HepG2 (cell line): ENCODE measurements around the gene ILRUN. TPM values are rescaled to one million over a fixed set of nuclear protein-coding genes. Genes with fewer than 3 reads are reported as not detected.

Source experiments
- ADNP ChIP-seq: sonication (generic); formaldehyde crosslinking; IDR thresholded peaks from 2 replicates; pipeline ENCODE4 v1.4.0; 2020; ENCODE audit warnings: missing genetic modification reagents
- BCL6 ChIP-seq: IDR thresholded peaks from 2 replicates; pipeline ENCODE4 v1.6.1; 2016; ENCODE audit warnings: missing genetic modification reagents, missing compliant biosample characterization
- FOSL2 ChIP-seq: sonication (generic); formaldehyde crosslinking; IDR thresholded peaks from 2 replicates; pipeline ENCODE4 v1.4.0; 2020; ENCODE audit warnings: missing genetic modification reagents
- HMG20A ChIP-seq: IDR thresholded peaks from 2 replicates; pipeline ENCODE4 v1.6.1; 2016; ENCODE audit warnings: borderline replicate concordance
- HOXA3 ChIP-seq: sonication (generic); formaldehyde crosslinking; IDR thresholded peaks from 2 replicates; pipeline ENCODE4 v1.5.0; 2020; ENCODE audit warnings: missing genetic modification reagents
- IRF2 ChIP-seq: IDR thresholded peaks from 2 replicates; pipeline ENCODE4 v1.6.1; 2018; ENCODE audit warnings: missing genetic modification reagents, missing compliant biosample characterization
- KDM6A ChIP-seq: IDR thresholded peaks from 2 replicates; pipeline ENCODE4 v1.6.1; 2016; ENCODE audit warnings: low read depth
- NFIB ChIP-seq: sonication (generic); formaldehyde crosslinking; IDR thresholded peaks from 2 replicates; pipeline ENCODE4 v1.9.0; 2021; ENCODE audit warnings: missing genetic modification reagents, mild to moderate bottlenecking, borderline replicate concordance
- POGZ ChIP-seq: sonication (generic); formaldehyde crosslinking; IDR thresholded peaks from 2 replicates; pipeline ENCODE4 v1.4.0; 2020; ENCODE audit warnings: mild to moderate bottlenecking, missing genetic modification reagents
- POLR2AphosphoS5 ChIP-seq: IDR thresholded peaks from 2 replicates; pipeline ENCODE4 v1.6.1; 2012; ENCODE audit warnings: low read depth, low read length
- SALL1 ChIP-seq: sonication (generic); formaldehyde crosslinking; IDR thresholded peaks from 2 replicates; pipeline ENCODE4 v1.8.0; 2022; ENCODE audit warnings: mild to moderate bottlenecking, missing genetic modification reagents
- SAP130 ChIP-seq: IDR thresholded peaks from 2 replicates; pipeline ENCODE4 v1.6.1; 2016; ENCODE audit warnings: low read depth
- SNRNP70 ChIP-seq: fragments of 200-400 bp; formaldehyde crosslinking; IDR thresholded peaks from 2 replicates; pipeline ENCODE4 v1.6.1; 2017; ENCODE audit warnings: mild to moderate bottlenecking, low read depth, low read length, moderate library complexity
- SRSF9 ChIP-seq: fragments of 200-400 bp; formaldehyde crosslinking; IDR thresholded peaks from 2 replicates; pipeline ENCODE4 v1.6.1; 2018; ENCODE audit warnings: borderline replicate concordance, mild to moderate bottlenecking, low read depth, low read length; ENCODE audit not compliant: insufficient read depth, poor library complexity, severe bottlenecking
- SYNCRIP ChIP-seq: fragments of 200-400 bp; formaldehyde crosslinking; IDR thresholded peaks from 2 replicates; pipeline ENCODE4 v1.6.1; 2018; ENCODE audit warnings: mild to moderate bottlenecking, low read depth, low read length; ENCODE audit not compliant: insufficient read depth
- TCF7 ChIP-seq: sonication (generic); IDR thresholded peaks from 2 replicates; pipeline ENCODE4 v1.6.1; 2016; ENCODE audit warnings: antibody characterized with exemption, low read depth
- ZFX ChIP-seq: sonication (generic); formaldehyde crosslinking; IDR thresholded peaks from 2 replicates; pipeline ENCODE4 v1.4.0; 2020; ENCODE audit warnings: mild to moderate bottlenecking, low read depth, missing genetic modification reagents, moderate library complexity
- ZMYM3 ChIP-seq: sonication (generic); formaldehyde crosslinking; IDR thresholded peaks from 2 replicates; pipeline ENCODE4 v1.5.1; 2020; ENCODE audit warnings: mild to moderate bottlenecking, missing genetic modification reagents
- ZNF331 ChIP-seq: sonication (generic); formaldehyde crosslinking; IDR thresholded peaks from 2 replicates; pipeline ENCODE4 v1.4.0; 2020; ENCODE audit warnings: missing genetic modification reagents
- ZNF570 ChIP-seq: sonication (generic); formaldehyde crosslinking; IDR thresholded peaks from 2 replicates; pipeline ENCODE4 v1.4.0; 2020; ENCODE audit warnings: mild to moderate bottlenecking, missing genetic modification reagents, borderline replicate concordance
- ZNF644 ChIP-seq: IDR thresholded peaks from 2 replicates; pipeline ENCODE4 v1.6.1; 2016; ENCODE audit warnings: low read depth
- polyA plus RNA-seq, 8 experiments: library from polyadenylated mRNA; depleted of rRNA in 3 of 8; stranded (reverse) in 7 of 8; unstranded in 1 of 8; fragments of >200 nt; fragmentation: Illumina TruSeq in 4 of 8; extraction: Trizol in 4 of 8; gene quantifications; 2 replicates each; pipeline versions ENCODE4 v1.2.1 to v1.2.3, GENCODE V29; 2011 to 2016; ENCODE audit warnings: low read depth in 4 of 8, missing spikeins in 1 of 8, mixed read lengths in 1 of 8; ENCODE audit not compliant: insufficient read depth in 1 of 8
- total RNA-seq, 5 experiments: library from RNA; depleted of rRNA; stranded (reverse); fragments of >200 nt; fragmentation: Illumina TruSeq; extraction: Trizol; gene quantifications; 2 replicates each; pipeline ENCODE4 v1.2.3, GENCODE V29; 2016; ENCODE audit warnings: low read depth in 1 of 5
- TF ChIP-seq, protein P1 (sequence below): sonication (generic); formaldehyde crosslinking; IDR thresholded peaks from 2 replicates; pipeline ENCODE4 v1.8.0; 2022; ENCODE audit warnings: mild to moderate bottlenecking, missing genetic modification reagents; ENCODE audit not compliant: insufficient replicate concordance
- TF ChIP-seq, protein P2 (sequence below): sonication (generic); formaldehyde crosslinking; IDR thresholded peaks from 2 replicates; pipeline ENCODE4 v1.4.0; 2020; ENCODE audit warnings: missing genetic modification reagents, borderline replicate concordance
- TF ChIP-seq, protein P3 (sequence below): sonication (generic); formaldehyde crosslinking; IDR thresholded peaks from 2 replicates; pipeline ENCODE4 v1.5.0; 2020; ENCODE audit warnings: mild to moderate bottlenecking, missing genetic modification reagents
- TF ChIP-seq, protein P4 (sequence below): IDR thresholded peaks from 2 replicates; pipeline ENCODE4 v1.6.1; 2016; ENCODE audit warnings: missing genetic modification reagents, missing compliant biosample characterization

Gene ILRUN
- total and polyA plus RNA-seq, 2 of the 13 experiments (the other 11 are each of a cell fraction or from before 2014, with no cell fraction given): 45.5 to 66.6 TPM

DNA sequence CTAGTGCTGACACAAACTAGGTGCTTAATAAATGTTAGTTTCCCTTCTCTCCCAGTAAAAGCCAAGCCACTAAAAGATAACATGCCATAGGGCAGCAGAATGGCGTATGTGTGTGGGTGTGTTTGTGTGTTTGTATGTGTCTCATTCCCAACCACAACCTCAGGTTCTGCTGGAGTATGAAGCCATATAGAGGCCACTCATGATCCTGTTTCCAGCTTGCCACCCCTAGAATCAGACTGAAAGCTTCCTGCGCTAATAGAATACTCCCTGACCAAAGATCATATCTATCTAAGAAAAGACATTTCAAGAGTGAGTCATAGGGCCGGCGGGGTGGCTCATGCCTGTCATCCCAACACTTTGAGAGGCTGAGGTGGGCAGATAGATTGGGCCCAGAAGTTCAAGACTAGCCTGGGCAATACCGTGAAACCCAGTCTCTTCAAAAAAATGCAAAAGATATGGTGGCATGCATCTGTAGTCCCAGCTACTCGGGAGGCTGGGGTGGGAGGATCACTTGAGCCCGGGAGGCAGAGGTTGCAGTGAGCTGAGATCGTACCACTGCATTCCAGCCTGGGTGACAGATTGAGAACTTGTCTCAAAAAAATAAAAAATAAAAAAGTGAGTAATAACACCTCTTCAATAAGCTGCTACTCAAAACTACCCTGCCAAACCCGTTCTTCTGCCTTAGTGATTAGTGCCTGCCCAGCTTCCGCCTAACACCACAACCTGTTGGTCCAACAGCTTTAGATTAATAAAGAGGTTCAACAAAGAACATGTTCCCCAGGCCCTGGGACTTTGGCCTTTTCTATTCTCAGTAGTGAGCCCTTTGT is 48.9 kb upstream of the ILRUN start (continued):
- TF ChIP-seq, protein P1, sequence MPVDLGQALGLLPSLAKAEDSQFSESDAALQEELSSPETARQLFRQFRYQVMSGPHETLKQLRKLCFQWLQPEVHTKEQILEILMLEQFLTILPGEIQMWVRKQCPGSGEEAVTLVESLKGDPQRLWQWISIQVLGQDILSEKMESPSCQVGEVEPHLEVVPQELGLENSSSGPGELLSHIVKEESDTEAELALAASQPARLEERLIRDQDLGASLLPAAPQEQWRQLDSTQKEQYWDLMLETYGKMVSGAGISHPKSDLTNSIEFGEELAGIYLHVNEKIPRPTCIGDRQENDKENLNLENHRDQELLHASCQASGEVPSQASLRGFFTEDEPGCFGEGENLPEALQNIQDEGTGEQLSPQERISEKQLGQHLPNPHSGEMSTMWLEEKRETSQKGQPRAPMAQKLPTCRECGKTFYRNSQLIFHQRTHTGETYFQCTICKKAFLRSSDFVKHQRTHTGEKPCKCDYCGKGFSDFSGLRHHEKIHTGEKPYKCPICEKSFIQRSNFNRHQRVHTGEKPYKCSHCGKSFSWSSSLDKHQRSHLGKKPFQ (CRISPR knock-in tag): peak; percentile 56
- TF ChIP-seq FOSL2 (CRISPR knock-in tag) (peak; percentile 93), NFIB (CRISPR knock-in tag) (no peak), SAP130 (CRISPR knock-in tag) (peak; percentile 56), KDM6A (CRISPR knock-in tag) (peak; percentile 55; the same call in 1 of the 2 replicates), HMG20A (peak; percentile 6; the same call in 1 of the 2 replicates), POLR2AphosphoS5 (peak; percentile 31; the same call in 1 of the 2 replicates), SRSF9 (no peak), ZNF331 (CRISPR knock-in tag) (no peak), ZNF644 (CRISPR knock-in tag) (0 out of 2 replicates have a peak, but pooled peaks have one; percentile 20), BCL6 (peak; percentile 35), POGZ (peak; percentile 66; the same call in 1 of the 2 replicates), ZMYM3 (CRISPR knock-in tag) (0 out of 2 replicates have a peak, but pooled peaks have one; percentile 4), SNRNP70 (no peak), ADNP (CRISPR knock-in tag) (peak; percentile 14; the same call in 1 of the 2 replicates), IRF2 (CRISPR knock-in tag) (0 out of 2 replicates have a peak, but pooled peaks have one; percentile 57), ZNF570 (no peak), ZFX (CRISPR knock-in tag) (peak; percentile 33; the same call in 1 of the 2 replicates), TCF7 (0 out of 2 replicates have a peak, but pooled peaks have one; percentile 8), SALL1 (CRISPR knock-in tag) (peak; percentile 48; the same call in 1 of the 2 replicates), HOXA3 (CRISPR knock-in tag) (peak; percentile 52; the same call in 1 of the 2 replicates), SYNCRIP (no peak)
- TF ChIP-seq, protein P2, sequence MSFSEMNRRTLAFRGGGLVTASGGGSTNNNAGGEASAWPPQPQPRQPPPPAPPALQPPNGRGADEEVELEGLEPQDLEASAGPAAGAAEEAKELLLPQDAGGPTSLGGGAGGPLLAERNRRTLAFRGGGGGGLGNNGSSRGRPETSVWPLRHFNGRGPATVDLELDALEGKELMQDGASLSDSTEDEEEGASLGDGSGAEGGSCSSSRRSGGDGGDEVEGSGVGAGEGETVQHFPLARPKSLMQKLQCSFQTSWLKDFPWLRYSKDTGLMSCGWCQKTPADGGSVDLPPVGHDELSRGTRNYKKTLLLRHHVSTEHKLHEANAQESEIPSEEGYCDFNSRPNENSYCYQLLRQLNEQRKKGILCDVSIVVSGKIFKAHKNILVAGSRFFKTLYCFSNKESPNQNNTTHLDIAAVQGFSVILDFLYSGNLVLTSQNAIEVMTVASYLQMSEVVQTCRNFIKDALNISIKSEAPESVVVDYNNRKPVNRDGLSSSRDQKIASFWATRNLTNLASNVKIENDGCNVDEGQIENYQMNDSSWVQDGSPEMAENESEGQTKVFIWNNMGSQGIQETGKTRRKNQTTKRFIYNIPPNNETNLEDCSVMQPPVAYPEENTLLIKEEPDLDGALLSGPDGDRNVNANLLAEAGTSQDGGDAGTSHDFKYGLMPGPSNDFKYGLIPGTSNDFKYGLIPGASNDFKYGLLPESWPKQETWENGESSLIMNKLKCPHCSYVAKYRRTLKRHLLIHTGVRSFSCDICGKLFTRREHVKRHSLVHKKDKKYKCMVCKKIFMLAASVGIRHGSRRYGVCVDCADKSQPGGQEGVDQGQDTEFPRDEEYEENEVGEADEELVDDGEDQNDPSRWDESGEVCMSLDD (CRISPR knock-in tag): no peak
- TF ChIP-seq, protein P3, sequence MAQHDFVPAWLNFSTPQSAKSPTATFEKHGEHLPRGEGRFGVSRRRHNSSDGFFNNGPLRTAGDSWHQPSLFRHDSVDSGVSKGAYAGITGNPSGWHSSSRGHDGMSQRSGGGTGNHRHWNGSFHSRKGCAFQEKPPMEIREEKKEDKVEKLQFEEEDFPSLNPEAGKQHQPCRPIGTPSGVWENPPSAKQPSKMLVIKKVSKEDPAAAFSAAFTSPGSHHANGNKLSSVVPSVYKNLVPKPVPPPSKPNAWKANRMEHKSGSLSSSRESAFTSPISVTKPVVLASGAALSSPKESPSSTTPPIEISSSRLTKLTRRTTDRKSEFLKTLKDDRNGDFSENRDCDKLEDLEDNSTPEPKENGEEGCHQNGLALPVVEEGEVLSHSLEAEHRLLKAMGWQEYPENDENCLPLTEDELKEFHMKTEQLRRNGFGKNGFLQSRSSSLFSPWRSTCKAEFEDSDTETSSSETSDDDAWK (CRISPR knock-in tag): no peak
- TF ChIP-seq, protein P4, sequence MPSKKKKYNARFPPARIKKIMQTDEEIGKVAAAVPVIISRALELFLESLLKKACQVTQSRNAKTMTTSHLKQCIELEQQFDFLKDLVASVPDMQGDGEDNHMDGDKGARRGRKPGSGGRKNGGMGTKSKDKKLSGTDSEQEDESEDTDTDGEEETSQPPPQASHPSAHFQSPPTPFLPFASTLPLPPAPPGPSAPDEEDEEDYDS (CRISPR knock-in tag): 0 out of 2 replicates have a peak, but pooled peaks have one; percentile 14
